GM13976 (cell line): ENCODE results near the gene PLBD2.

Experiments
- DNase-seq: peaks from one replicate; pipeline ENCODE4 v3.0.0; 2012; ENCODE audit warnings: low spot score
- in situ Hi-C: fragments of 300-500 bp; cut with MboI; formaldehyde crosslinking; loops from one replicate; pipeline ENCODE4 v1.12.0; 2022; ENCODE audit warnings: low sequenced_read_pairs, mixed read lengths, inconsistent platforms; ENCODE audit not compliant: unreplicated experiment
- TF ChIP-seq, protein P1 (sequence below): IDR thresholded peaks from 2 replicates; pipeline ENCODE4 v1.5.1; 2012; ENCODE audit warnings: borderline replicate concordance, mild to moderate bottlenecking; ENCODE audit not compliant: insufficient read depth; ENCODE audit errors: extremely low read depth, missing control alignments, control extremely low read depth

The PLBD2 gene

DNA sequence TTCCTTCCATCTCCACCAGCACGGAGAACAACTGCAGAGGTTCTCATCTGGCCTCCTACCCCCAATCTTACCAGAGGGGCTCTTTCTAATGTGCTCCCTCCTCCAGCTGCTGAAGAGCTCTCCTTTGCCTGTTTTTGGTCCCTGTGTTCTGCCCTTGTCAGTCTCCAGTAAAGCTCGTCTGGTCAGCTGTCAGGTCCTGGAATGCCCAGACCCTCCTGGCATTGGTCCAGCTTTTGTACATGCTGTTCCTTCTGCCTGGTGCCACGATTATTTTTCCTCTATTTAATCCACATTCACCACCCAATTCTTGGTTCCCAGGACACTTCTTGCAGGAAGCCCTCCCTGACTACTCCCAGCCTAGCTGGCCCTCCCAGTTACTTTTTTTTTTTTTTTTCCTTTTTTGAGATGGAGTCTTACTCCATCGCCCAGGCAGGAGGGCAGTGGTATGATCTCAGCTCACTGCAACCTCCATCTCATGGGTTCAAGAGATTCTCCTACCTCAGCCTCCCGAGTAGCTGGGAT, 30.0 kb upstream of the PLBD2 start:
- TF ChIP-seq, protein P1, sequence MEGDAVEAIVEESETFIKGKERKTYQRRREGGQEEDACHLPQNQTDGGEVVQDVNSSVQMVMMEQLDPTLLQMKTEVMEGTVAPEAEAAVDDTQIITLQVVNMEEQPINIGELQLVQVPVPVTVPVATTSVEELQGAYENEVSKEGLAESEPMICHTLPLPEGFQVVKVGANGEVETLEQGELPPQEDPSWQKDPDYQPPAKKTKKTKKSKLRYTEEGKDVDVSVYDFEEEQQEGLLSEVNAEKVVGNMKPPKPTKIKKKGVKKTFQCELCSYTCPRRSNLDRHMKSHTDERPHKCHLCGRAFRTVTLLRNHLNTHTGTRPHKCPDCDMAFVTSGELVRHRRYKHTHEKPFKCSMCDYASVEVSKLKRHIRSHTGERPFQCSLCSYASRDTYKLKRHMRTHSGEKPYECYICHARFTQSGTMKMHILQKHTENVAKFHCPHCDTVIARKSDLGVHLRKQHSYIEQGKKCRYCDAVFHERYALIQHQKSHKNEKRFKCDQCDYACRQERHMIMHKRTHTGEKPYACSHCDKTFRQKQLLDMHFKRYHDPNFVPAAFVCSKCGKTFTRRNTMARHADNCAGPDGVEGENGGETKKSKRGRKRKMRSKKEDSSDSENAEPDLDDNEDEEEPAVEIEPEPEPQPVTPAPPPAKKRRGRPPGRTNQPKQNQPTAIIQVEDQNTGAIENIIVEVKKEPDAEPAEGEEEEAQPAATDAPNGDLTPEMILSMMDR, result no peak
- no peak for DNase-seq
- in situ Hi-C loops, result no loop called here

DNA sequence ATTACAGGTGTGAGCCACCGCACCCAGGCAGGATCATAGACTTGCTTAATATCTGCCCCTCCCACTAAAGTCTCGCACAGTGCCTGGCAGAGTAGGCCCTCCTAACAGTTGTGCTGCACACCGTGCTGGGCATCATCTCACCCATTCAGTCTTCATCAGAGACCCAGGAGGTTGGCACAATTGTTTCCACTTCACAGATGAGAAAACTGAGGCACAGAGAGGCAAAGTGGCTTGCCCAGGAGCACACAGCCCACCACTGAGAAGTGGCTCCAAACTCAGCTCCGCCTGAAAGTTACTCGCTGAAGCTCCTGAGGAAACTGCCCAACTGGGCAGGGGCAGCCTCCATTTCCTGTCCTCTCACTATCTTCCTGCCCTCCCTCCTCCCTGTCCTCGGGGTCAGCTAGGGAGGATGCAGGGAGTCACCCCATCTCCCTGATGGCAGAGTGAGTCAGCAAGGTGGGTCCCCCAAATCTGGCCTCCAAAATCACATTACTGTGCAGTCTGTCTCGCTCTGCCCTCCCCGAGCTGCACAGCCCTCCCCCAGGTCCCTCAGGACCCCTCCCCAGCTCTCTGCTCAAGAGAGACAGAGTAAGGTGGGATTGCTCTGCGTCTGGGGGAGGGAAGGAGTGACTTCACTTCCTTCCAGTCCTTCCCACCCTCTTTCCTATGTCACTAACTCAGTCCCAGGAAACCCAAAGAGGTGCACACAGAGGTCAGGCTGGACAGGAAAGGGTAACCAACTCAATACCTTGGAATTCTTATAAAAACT, 29.2 kb upstream of the PLBD2 start:
- TF ChIP-seq, protein P1, result no peak
- in situ Hi-C loops, result no loop called here
- no peak for DNase-seq

DNA sequence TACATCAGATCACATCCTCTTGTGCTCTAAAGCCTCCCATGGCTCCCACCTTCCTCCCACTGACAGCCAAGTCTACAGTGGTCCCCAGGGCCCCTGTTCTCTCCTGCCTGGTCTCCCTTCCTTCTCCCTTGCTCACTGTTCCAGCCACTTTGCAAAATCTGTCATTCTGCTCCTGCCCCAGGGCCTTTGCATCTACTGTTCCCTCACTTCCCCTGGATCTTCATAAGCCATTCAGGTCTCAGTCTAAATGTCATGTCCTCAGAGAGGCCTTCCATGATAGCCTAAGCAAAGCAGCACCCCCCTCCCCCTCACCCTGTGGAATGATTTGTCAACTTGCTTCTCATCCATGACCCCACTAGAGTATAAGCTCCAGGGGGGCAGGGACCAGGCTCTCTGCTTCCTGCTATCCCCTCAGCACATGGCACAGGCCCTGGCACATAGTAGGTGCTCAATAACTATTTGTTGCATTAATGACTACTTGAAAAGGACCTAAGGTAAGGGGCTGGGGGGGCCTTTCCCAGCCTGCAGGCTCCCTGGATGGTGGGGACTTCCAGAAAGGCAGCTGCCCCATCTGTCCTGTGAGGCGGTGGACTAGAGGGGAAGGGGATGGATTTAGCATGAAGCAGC, 28.5 kb upstream of the PLBD2 start:
- DNase-seq, result no peak
- in situ Hi-C loops, result no loop called here
- TF ChIP-seq, protein P1, result no peak

DNA sequence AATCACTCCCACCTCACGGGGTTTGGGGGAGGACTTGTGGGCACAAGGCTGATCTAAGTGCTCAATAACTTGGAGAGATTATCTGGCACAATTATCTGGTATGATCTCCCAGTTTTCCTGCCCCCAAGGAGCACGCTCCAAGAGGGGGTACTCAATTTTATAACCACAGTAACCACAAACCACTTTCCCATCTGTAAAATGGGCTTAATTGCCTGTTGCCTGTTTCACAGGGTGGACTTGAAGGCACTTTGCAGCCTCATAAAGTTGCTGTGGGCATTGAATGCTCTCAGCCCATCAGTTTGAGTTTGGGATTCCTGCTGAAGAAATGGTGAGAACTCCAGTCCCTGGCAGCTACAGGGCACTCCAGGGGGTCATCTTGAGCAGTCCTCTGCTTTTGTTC, 27.9 kb upstream of the PLBD2 start:
- DNase-seq, result no peak
- TF ChIP-seq, protein P1, result no peak
- in situ Hi-C loops, result no loop called here

DNA sequence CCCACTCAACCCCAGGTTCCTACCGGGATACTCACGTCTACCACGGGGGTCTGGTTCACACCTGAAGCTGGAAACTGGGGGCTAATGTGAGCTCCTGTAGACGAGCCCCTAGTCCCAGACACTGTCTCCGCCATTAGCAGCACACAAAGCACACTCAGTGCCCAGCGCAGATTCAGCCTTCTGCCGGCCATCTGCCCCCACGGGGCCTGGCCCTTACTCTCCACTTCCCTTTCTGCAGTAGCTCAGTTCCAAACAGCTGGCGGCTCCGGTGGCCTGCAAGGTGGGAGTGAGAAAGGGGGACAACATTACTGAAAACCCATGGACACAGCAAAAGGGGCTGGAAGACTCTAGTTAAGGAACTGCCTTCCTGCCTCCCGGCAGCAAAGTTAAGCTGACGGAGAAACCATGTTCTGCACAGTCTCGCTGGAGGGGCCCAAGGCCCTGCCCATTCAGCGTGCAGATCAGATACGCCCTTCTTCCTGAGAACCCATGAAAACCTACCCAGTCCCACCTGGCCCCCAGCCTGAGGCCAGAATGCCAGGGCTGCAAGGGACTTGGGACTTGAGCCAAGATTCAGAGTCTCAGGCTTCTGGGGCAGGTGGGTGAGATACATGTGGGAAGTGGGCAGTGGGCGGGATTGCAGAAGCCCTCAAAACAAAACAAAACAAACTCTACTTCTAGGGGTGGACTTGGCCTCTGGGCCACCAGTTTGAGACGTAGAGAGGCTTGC, 25.5 kb upstream of the PLBD2 start:
- in situ Hi-C loops, result no loop called here
- TF ChIP-seq, protein P1, result no peak
- DNase-seq, result no peak

DNA sequence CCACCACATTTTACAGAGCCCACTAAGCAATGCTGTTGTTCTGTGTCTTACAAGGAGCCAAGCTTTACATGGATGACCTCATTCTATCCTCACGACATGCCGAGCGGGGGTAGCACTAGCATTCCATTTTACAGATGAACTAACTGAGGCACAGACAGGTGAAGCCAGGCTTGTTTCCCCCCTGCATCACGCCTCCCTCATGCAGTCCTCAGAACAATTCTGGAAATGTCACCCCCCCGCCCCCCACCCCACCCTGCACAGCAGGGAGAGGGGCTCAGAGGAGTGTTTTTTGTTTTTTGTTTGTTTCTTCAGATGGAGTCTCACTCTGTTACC, 25.0 kb upstream of the PLBD2 start:
- in situ Hi-C loops, result no loop called here
- TF ChIP-seq, protein P1, result no peak
- DNase-seq, result no peak
